GM12872 (cell line): ENCODE measurements around the gene DCD.

Experiments used
- TF ChIP-seq, protein P1 (sequence below): IDR thresholded peaks from 3 replicates; pipeline ENCODE4 v1.5.1; 2011; ENCODE audit warnings: low read depth, mild to moderate bottlenecking, low read length, moderate library complexity; ENCODE audit not compliant: insufficient read depth

Gene DCD

GRCh38 chr12:54604436-54604835, 43.7 kb downstream of the DCD start:
- TF ChIP-seq, protein P1, sequence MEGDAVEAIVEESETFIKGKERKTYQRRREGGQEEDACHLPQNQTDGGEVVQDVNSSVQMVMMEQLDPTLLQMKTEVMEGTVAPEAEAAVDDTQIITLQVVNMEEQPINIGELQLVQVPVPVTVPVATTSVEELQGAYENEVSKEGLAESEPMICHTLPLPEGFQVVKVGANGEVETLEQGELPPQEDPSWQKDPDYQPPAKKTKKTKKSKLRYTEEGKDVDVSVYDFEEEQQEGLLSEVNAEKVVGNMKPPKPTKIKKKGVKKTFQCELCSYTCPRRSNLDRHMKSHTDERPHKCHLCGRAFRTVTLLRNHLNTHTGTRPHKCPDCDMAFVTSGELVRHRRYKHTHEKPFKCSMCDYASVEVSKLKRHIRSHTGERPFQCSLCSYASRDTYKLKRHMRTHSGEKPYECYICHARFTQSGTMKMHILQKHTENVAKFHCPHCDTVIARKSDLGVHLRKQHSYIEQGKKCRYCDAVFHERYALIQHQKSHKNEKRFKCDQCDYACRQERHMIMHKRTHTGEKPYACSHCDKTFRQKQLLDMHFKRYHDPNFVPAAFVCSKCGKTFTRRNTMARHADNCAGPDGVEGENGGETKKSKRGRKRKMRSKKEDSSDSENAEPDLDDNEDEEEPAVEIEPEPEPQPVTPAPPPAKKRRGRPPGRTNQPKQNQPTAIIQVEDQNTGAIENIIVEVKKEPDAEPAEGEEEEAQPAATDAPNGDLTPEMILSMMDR: no peak

- TF ChIP-seq, protein P1: 0 out of 3 replicates have a peak, but pooled peaks have one; percentile 3
These were observed 44.3 kb downstream of the DCD start for GRCh38 chr12:54603872-54604271.

DNA sequence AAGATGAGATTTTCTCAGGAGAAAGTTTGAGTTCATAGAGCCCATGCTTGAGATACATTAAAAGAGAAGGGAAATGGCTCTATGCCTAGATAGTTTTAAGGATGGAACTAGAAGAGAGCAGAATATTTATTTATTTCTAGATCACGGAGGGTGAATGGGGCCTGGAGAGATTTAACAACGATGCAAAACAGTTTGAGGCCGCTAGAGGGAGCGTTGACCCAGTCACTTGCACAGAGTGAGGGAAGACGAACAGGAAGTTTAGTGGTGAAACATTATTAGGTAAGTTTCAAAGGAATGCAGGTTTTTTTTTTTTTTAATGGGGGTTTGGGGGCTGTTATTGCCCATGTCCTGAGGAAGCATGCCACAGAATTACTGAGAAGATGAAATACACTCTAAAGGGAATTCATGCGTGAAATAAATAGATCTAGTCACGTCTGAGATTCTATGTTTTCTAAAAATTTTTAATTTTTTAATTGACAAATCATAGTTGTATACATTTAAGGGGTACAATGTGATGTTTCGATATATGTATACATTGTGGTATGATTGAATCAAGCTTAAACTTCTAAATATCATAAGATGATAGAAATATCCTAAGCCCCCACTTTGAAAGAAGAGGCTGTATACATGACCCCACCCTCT, 44.9 kb downstream of the DCD start:
- TF ChIP-seq, protein P1: peak; percentile 85

- TF ChIP-seq, protein P1: no peak
These were observed 45.5 kb downstream of the DCD start for GRCh38 chr12:54602661-54603060.

GRCh38 chr12:54601841-54602240, 46.3 kb downstream of the DCD start:
- TF ChIP-seq, protein P1: no peak

GRCh38 chr12:54598970-54599369, 49.2 kb downstream of the DCD start:
- TF ChIP-seq, protein P1: no peak

DNA sequence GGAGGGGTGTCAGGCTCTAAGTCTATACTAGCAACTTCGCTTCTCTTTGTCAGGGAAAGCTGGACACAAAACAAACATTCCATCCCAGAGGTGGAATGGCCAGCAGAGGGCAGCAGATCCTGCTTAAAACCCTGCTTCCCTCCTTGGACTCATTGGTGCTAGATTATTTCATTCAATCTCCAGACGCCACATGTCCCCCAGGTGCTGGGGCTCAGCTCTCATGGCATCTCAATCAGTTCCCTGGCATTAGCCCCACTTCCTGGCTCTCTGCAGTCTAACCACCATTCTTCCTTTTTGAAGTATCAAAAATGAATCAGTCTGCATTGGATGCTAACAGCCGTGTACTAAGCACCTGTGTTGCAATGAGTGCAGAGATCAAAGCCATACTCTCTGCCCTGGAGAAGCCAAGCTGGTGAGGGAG, 51.6 kb downstream of the DCD start:
- TF ChIP-seq, protein P1: peak; percentile 92
